CD4-positive, alpha-beta T cell treated with Interferon gamma for 1 hour (primary cell): ENCODE results near the gene LRRC55.

Experiments
- DNase-seq: peaks from one replicate; pipeline ENCODE4 v3.0.0-alpha.2; 2020

The LRRC55 gene

DNA sequence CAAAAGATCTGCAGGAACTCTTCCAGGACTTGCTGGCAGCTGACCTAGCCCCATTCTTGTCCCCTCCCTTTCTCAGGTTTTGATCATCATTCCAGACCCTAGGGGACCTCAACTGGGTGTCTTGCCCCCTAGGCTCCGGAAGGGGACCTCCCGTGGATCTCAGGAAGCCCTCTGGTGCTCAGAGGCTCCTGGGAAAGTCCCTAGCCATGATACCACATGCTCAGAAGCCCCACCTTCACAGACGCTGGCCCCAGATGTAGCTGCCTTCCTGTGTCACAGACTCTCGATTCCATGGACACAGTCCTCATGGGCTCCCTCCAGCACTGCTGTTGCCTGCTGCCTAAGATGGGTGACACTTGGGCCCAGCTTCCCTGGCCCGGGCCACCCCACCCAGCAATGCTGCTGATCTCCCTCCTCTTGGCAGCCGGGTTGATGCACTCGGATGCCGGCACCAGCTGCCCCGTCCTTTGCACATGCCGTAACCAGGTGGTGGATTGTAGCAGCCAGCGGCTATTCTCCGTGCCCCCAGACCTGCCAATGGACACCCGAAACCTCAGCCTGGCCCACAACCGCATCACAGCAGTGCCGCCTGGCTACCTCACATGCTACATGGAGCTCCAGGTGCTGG, at the start of gene LRRC55:
Gene LRRC55 (plus strand): TSS at position 276 of the 628 bp plus-strand sequence. CDS start 70 bp downstream, at position 346.
- no peak for DNase-seq

DNA sequence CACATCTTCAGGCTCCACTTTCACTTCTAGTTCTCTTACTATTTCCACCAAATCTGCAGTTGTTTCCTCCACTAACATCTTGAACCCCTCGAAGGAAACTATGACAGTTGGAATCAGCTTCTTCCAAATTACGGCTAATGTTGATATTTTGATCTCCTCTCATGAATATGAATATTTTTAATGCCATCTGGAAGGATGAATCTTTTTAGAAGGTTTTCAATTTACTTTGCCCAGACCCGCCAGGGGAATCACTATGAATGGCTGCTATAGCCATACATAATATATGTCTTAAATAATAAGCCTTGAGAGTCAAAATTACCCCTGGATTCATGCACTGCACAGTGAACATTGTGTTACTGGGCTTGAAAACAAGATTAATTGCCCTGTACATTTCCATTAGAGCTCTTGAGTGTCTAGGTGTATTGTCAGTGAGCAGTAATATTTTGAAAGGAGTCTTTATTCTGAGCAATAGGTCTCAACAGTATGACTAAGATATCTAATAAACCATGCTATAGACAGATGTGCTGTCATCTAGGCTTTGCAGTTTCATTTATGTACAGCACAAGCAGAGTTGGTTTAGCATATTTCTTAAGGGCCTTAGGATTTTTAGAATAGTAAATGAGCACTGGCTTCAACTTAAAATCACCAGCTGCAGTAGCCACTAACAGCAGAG, 48.3 kb upstream of the LRRC55 start:
- DNase-seq, result no peak

DNA sequence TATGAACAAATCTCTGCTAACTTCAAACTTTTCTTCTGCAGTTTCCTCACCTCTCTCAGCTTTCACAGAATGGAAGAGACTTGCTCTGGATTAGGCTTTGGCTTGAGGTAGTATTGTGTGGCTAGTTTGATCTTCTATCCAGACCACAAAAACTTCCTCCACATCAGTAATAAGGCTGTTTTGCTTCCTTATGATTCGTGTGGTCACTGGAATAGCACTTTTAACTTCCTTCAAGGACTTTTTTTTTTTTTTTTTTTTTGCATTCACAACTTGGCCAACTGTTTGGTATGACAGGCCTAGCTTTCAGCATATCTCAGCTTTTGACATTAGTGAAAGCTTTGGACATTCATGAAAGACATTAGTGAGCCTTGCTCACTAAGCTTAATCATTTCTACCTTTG, 47.5 kb upstream of the LRRC55 start:
- DNase-seq, result no peak

GRCh38 chr11:57135020-57135751, 46.6 kb upstream of the LRRC55 start:
- DNase-seq, result no peak

DNA sequence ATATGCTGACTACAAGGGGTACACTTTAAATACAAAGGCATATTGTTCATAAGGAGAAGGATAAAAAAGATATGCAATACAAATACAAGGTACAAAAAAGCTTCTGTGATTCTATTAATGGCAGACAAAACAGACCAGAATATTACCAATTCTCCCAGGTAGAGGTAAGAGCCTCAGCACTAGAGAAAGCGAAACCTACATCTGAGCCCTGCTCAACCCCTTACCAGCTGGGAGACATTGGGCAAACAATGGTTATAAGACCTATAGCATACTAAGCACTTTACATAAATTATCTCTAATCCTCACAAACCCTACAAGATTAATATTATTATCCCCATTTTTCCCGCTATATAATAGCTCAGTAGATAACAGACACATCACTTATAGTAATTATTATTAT, 41.2 kb upstream of the LRRC55 start:
- no peak for DNase-seq

GRCh38 chr11:57143459-57143858, 38.3 kb upstream of the LRRC55 start:
- DNase-seq, result no peak

DNA sequence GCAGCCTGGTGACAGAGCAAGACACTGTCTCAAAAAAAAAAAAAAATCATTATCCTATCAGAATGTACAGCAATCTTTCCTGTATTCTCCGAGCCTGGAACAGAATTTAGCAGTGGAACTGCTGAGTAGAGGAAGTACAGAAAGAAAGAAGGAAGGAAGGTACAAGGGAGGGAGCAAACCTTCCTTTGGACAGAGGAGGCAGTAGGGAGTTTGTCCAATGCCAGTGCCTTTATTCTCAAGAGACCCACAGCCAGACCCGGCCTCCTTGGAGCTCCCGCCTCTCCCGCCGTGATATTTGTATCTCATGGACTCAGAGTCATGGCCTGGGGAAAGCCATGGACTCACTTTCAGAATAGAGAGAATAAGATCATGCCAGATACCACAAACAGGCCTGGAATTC, 37.7 kb upstream of the LRRC55 start:
- DNase-seq, result no peak

DNA sequence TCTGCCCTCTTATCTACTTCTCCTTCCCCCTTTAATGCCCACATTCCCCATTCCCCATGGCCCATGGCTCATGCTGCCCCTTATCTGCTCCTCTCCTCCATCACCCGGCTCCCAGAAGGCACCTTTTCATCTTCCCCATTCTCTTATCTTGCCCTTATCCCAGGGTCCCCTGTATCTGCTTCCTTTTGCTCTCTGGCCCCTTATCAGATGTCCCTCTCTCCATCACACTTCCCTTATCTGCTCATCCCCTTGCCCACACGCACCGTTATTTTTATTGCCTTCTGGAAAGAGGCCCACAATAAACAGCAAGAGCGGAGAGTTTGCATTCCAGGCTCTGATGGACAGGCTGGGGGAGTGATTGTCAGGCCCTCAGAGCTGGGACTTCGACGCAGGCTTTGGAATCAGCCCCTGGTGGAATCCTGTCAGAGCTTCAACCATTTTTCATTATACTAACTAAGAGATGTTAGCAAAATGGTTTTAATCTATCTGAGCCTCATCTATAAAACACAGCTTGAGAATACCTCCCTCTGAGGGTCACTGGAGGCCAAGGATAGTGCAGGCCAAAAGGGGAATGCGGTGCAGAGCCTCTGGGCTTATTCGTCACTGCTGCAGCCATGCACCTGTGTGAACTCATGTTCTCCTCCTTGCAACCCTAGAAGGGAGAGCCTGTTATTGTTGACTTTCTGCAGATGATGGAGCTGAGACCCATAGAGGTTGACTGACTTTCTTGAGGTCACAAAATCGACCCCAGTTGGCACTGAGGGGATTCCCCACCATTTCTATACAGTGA, 37.0 kb upstream of the LRRC55 start:
- DNase-seq, result no peak

DNA sequence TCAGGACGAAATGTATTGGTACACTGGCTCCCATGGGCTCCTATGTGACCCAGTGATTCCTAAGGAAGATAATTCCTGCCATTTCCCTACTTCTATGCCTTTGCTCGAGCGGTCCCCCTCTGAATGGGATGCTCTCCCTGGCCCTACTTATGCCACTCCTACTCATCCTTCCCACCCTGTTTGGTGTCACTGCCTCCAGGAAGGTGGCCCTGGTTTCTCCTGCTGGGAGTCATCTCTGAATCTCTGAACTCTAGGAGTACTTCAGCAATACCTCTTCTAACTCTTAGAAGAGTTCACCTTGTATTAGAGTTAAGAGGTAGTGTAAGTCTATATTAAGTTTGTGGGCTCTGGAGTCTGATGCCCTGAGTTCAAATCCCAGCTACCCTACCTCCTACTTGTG, 35.5 kb upstream of the LRRC55 start:
- DNase-seq, result no peak

DNA sequence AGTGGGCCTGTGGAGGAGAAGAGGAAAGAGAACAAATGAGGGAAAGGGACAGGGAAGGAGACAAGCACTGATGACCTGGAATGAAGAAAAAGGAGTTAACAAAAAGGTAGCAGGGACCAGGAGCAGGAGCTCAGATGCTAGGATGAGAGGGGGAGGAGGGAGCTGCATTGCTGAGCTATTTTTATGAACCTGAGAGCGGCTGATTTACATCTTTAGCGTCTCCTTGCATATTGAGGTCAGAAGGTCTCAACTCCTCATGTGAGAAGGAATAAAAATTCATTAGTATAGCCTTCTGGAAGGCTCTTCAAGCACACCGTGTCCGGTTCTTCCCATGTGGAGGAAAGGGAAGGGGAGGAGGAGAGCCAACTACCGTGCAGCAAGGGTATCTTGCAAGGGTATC, 33.1 kb upstream of the LRRC55 start:
- DNase-seq, result no peak

- no peak for DNase-seq
Measured at GRCh38 chr11:57150454-57150917, 31.3 kb upstream of the LRRC55 start.

- no peak for DNase-seq
Measured at GRCh38 chr11:57152134-57152533, 29.6 kb upstream of the LRRC55 start.

GRCh38 chr11:57153448-57153847, 28.3 kb upstream of the LRRC55 start:
- DNase-seq, result no peak

DNA sequence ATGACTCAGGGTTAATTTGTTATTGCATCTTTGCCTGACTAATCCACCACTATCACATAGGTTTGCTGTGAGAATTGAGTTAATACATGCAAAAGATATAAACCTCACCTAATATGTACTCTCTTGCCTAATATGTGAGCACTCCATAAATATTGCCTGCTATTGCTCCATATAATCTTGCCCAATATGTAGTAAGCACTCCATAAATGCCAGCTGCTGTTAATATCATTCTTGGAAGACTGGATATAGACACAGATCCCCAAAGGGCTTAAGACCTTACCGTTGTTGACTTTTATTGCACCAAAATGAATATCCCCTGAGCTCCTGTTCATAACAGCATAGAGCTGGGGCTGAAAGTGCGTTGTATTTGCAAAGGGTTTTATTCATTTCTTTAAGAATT, 27.0 kb upstream of the LRRC55 start:
- no peak for DNase-seq

- DNase-seq, result no peak
Measured at GRCh38 chr11:57155400-57155799, 26.4 kb upstream of the LRRC55 start.

GRCh38 chr11:57155838-57156607, 25.7 kb upstream of the LRRC55 start:
- DNase-seq, result no peak

DNA sequence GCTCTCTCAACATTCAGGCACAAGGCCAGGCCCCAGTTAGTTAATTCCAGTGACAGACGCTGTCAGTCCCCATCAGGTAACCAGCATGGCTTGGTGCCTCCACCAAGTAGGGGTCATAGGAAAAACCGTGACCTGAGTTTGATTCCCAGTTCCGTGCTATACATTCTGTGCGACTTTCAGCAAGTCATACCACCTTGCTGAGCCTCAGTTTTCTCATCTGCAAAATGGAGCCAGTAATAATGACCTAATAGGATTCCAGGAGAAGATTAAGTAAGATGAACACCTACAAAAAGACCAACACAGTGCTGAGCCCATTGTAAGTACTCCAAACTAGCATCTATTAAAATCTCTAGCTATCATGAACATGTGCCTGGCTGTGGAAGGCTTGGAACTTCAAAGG, 24.8 kb upstream of the LRRC55 start:
- no peak for DNase-seq

DNA sequence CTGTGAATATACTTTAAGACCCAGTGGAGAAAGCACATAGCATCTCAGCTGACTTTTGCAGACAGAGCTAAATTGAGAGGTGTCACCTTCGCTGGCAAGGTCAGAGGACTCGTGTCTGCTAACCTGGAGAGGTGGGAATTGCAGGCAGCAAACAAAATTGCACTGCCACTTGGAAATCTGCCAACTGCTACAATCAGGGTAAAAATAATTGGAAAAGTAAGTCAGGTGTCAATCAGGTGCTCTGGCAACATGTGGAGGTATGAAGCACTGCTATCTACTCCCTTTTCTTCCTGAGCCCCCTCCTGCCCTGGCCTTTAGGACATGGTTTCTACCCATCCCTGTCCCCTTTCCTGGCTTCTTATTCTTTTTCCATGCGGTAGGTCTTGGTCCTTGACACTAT, 24.1 kb upstream of the LRRC55 start:
- DNase-seq, result no peak

GRCh38 chr11:57158180-57158579, 23.6 kb upstream of the LRRC55 start:
- DNase-seq, result no peak

GRCh38 chr11:57158599-57158998, 23.2 kb upstream of the LRRC55 start:
- no peak for DNase-seq

DNA sequence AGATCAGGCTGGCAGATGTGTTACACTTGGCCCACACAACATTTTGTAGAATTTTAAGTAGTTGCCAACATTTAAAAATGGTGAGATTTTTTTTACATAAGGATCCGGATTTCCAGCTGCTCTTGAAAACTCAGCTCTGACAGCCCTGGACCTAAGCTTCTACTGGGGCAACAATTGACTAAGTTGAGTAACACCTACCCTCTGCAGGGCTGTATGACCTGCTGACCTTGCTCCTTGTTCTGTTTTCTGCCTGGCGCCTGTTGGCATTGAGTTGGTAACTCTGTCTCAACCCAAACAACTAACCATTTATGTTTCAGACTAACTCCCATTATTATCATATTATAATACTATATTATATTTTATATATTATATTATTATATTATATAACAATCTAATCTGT, 21.1 kb upstream of the LRRC55 start:
- no peak for DNase-seq

DNA sequence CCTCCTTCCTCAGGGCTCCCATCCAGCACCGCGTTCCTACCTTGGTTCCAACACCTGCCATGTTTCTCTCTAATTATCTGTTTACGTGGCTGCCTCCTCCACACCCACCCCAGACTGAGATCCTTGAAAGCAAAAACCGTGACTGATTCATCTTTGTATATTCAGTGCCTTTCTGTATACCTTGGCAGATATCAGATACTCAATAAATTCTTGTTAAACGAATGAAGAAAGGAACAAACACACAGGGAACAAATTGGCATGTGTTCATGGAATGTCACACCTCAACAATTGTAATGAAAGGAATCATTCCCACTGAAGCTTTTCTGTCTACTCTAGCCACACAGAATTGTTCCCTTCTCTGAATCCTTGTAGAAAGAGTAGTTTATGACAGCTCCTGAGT, 20.4 kb upstream of the LRRC55 start:
- DNase-seq, result no peak
